Measurements from ENCODE around the gene MACF1.
A peak's percentile ranks its signal among the peaks of the same experiment; 100 is the strongest.
"Not testable (repeated sequence)": the region's sequence is repeated elsewhere in the genome, so short reads cannot be mapped to it uniquely, and the experiment has no call there.

The MACF1 gene

GRCh38 chr1:39515131-39516086 lies 310.9 kb downstream of the MACF1 start:
- not testable (repeated sequence) for DNase-seq (ENCODE audit: extremely low spot score)

GRCh38 chr1:39516841-39517240 lies 312.3 kb downstream of the MACF1 start:
- TF ChIP-seq PKNOX1 (IDR thresholded peaks at IDR 0.05), result peak; percentile 37; the same call in 1 of the 2 replicates
- CTCF ChIA-PET, result interaction anchor here (0.6 to 1.1 kb wide), 2 partner anchors 22 to 106 kb away, joined by 3 to 4 read pairs; no protein-coding TSS in a partner anchor
- DNase-seq (ENCODE audit: extremely low spot score); POLR2A ChIA-PET: not testable (repeated sequence)

More at GRCh38 chr1:39515131-39516086, 310.9 kb downstream of the MACF1 start:
- POLR2A ChIA-PET, CTCF ChIA-PET: not testable (repeated sequence)

GRCh38 chr1:39517936-39518335 lies 313.4 kb downstream of the MACF1 start:
- POLR2A ChIA-PET; CTCF ChIA-PET; DNase-seq (ENCODE audit: extremely low spot score): not testable (repeated sequence)

GRCh38 chr1:39519376-39519775 lies 314.9 kb downstream of the MACF1 start:
- POLR2A ChIA-PET; CTCF ChIA-PET; DNase-seq (ENCODE audit: extremely low spot score): not testable (repeated sequence)

- DNase-seq (ENCODE audit: extremely low spot score); POLR2A ChIA-PET; CTCF ChIA-PET: not testable (repeated sequence)
Observed at GRCh38 chr1:39522221-39522620, 317.7 kb downstream of the MACF1 start.

- DNase-seq (ENCODE audit: extremely low spot score), result no peak
- ChIA-PET POLR2A (no interaction called here), CTCF (no interaction called here)
- TF ChIP-seq ELF4 (IDR thresholded peaks at IDR 0.05) (no peak), CTBP1 (IDR thresholded peaks at IDR 0.05; ENCODE audit: borderline replicate concordance) (no peak), SUZ12 (IDR thresholded peaks at IDR 0.05) (no peak), FOXK2 (IDR thresholded peaks at IDR 0.05) (no peak), HDGF (IDR thresholded peaks at IDR 0.05; ENCODE audit: borderline replicate concordance) (no peak), LEF1 (IDR thresholded peaks at IDR 0.05; ENCODE audit: borderline replicate concordance) (no peak), ARNT (IDR thresholded peaks at IDR 0.05) (no peak), NFRKB (IDR thresholded peaks at IDR 0.05) (no peak), TARDBP (IDR thresholded peaks at IDR 0.05) (no peak), L3MBTL2 (conservative IDR thresholded peaks at IDR 0.05) (no peak), BHLHE40 (IDR thresholded peaks at IDR 0.05; ENCODE audit: borderline replicate concordance) (no peak), SP1 (IDR thresholded peaks at IDR 0.05) (no peak)
Observed at GRCh38 chr1:39522661-39523567, 318.4 kb downstream of the MACF1 start.

GRCh38 chr1:39524171-39524570 lies 319.7 kb downstream of the MACF1 start:
- ChIA-PET POLR2A (no interaction called here), CTCF (interaction anchor here (2.1 kb wide), 1 partner anchor 15 kb away, joined by 8 read pairs; no protein-coding TSS in a partner anchor)
- DNase-seq (ENCODE audit: extremely low spot score), result no peak
- TF ChIP-seq L3MBTL2 (conservative IDR thresholded peaks at IDR 0.05) (no peak), LEF1 (IDR thresholded peaks at IDR 0.05; ENCODE audit: borderline replicate concordance) (no peak), CTBP1 (IDR thresholded peaks at IDR 0.05; ENCODE audit: borderline replicate concordance) (no peak), FOXM1 (IDR thresholded peaks at IDR 0.05; ENCODE audit: borderline replicate concordance) (no peak), SP1 (IDR thresholded peaks at IDR 0.05) (no peak), SUZ12 (IDR thresholded peaks at IDR 0.05) (no peak), FOXK2 (IDR thresholded peaks at IDR 0.05) (no peak), HDGF (IDR thresholded peaks at IDR 0.05; ENCODE audit: borderline replicate concordance) (no peak)

GRCh38 chr1:39524591-39525365 lies 320.3 kb downstream of the MACF1 start:
- TF ChIP-seq NFRKB (IDR thresholded peaks at IDR 0.05) (no peak), FOXA1 (IDR thresholded peaks at IDR 0.05) (no peak), FOXK2 (IDR thresholded peaks at IDR 0.05) (no peak), ARNT (IDR thresholded peaks at IDR 0.05) (no peak), FOXM1 (IDR thresholded peaks at IDR 0.05; ENCODE audit: borderline replicate concordance) (no peak), ELF4 (IDR thresholded peaks at IDR 0.05) (no peak), SUZ12 (IDR thresholded peaks at IDR 0.05) (no peak), ZNF384 (IDR thresholded peaks at IDR 0.05) (no peak), CTBP1 (IDR thresholded peaks at IDR 0.05; ENCODE audit: borderline replicate concordance) (no peak)
- DNase-seq (ENCODE audit: extremely low spot score), result no peak
- POLR2A ChIA-PET, result no interaction called here
- CTCF ChIA-PET, result interaction anchor here (2.1 kb wide), 1 partner anchor 14 kb away, joined by 8 read pairs; no protein-coding TSS in a partner anchor

Data from HEK293T (cell line).